Fibroblast of the conjunctiva (primary cell): ENCODE results near the gene LRRC37A.
"Not testable (repeated sequence)": the region's sequence is repeated elsewhere in the genome, so short reads cannot be mapped to it uniquely, and the experiment has no call there.

Experiments used
- DNase-seq: peaks from one replicate; pipeline ENCODE4 v3.0.0-alpha.2; 2010; ENCODE audit warnings: low read depth

The LRRC37A gene

DNA sequence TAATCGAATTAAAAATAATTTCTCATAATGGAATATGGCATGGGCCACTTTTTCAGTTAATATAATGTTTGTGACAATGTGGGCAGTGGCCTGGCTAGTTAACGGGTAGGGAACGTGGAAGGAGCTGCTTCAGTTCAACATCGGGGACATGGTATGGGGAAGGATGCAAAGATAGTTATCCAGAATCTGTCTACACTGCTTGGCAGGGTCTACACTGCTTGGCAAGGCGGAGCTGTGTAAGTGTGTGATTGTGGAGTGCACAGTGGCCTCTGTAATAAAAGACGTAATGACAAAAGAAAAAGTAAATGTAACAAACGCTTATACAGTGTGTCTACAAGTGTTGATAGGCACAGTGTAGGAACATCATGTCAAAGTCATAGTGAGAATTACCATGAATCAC, 7.3 kb upstream of the LRRC37A start:
- DNase-seq = not testable (repeated sequence)

DNA sequence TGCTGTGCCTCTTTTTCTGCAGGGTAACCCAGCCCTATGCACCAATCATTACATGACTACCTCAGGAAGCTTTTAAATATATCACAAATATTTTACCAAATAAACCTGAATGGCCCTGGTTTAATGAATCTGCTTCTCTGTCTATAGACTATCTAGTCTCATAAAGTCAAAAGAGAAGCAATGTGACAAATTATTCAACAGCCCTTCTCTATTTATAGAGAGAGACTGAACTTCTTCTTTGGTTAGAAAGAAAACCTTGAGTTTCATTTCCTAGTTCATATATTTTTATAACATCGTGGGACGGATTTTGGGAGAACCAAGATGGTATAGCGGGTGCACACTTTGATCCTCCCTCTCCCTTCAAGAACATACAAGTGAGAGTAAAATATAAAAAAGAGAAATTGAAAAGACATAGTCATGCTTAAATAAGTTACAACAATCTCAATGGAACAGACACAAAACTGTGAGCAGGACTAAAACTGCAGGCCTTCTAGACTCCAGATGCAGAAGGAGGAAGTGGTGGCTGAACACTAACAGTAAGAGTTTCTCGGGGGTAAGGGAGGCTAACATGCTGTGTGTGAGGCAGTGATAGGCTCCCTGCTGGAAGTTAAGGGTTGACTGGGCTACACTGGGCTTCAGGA, 3.9 kb upstream of the LRRC37A start:
- DNase-seq = not testable (repeated sequence)

DNA sequence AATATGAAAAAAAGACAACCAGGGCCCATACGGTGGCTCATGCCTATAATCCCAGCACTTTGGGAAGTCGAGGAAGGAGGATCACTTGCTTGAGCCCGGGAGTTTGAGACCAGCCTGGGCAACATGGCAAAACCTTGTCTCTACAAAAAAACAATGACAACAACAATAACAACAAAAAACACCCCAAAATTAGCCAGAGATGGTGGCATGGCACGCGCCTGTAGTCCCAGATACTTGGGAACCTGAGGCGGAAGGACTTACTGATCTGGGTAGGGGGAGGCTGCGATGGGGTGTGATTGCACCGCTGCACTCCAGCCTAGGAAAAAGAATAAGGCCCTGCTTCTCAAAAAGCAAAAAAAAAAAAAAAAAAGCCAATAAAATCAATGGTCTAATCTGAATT, 3.3 kb upstream of the LRRC37A start:
- DNase-seq = not testable (repeated sequence)

DNA sequence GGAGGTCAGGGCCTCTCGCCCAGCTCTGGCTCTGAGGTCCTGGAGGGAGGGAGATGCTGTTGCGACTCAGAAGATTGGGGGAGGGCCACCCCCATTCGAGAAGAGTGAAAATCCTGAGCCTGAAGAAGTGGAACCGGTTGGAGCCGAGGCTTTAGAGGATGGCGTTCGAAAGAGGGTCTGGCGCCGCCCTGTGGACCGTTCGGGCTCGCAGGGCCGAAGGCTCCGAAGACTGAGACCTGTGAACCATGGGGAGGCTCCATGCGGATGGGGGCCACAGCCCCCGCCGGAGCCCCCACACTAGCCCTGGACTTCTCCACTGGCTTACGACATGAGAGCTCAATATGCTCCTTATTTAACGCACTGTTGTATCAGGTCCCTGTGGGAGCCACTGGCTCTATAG, 46.3 kb downstream of the LRRC37A start:
- not testable (repeated sequence) for DNase-seq

DNA sequence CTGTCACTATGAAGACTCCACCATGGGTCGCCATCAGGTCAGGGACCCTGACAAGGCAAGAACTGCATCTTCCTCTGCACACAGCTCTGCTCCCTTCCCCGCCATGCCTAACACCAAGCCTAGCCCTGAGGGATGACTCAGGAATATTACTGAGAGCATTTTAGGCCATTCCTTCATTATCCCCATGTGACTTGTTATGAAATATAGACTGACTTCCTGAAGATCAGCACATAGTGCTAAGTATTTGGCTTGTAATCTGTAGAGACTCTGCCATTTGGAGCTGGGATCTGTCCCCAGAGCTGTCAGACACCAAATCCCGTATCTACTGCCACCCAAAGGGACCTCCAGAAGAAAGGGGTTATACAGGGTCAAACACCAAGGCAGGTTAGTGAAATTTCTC, 47.2 kb downstream of the LRRC37A start:
- DNase-seq = not testable (repeated sequence)

GRCh38 chr17:46348345-46348744, 53.4 kb downstream of the LRRC37A start:
- not testable (repeated sequence) for DNase-seq

GRCh38 chr17:46349060-46349459, 54.1 kb downstream of the LRRC37A start:
- DNase-seq = not testable (repeated sequence)

GRCh38 chr17:46353856-46354255, 58.9 kb downstream of the LRRC37A start:
- not testable (repeated sequence) for DNase-seq

GRCh38 chr17:46361145-46361735, 66.3 kb downstream of the LRRC37A start:
- not testable (repeated sequence) for DNase-seq

GRCh38 chr17:46361755-46362154, 66.8 kb downstream of the LRRC37A start, which contains the start of gene ARL17B:
Gene ARL17B, minus strand, starts transcription at chr17:46361766. Its CDS starts 3,369 bp downstream, at chr17:46358397.
- DNase-seq = not testable (repeated sequence)

- DNase-seq = not testable (repeated sequence)
These were observed 72.6 kb downstream of the LRRC37A start for GRCh38 chr17:46367520-46367919.

GRCh38 chr17:46372236-46373229, 77.6 kb downstream of the LRRC37A start:
- not testable (repeated sequence) for DNase-seq

GRCh38 chr17:46373418-46373817, 78.5 kb downstream of the LRRC37A start:
- not testable (repeated sequence) for DNase-seq

GRCh38 chr17:46383118-46383517, 88.2 kb downstream of the LRRC37A start:
- DNase-seq = not testable (repeated sequence)

DNA sequence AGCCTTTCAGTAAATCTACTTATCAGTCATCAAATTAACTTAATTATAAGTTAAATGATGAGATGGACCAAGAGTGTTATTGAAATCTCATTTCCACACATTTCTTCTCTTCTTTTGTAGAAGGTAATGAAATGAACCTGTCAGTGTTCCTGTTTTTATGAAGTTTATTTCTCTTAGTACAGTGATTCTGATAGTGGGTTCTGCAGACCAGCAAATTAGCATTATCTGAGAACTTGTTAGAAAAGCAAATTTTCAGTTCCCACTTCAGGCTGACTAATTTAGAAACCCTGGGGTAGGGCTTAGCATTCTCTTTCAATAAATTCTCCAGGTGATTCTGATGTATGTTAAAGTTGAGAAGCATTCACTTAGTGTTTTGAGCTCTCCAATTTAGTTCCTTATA, 90.6 kb downstream of the LRRC37A start:
- DNase-seq = not testable (repeated sequence)
